ENCODE measurements around the gene INS.

INS gene

DNA sequence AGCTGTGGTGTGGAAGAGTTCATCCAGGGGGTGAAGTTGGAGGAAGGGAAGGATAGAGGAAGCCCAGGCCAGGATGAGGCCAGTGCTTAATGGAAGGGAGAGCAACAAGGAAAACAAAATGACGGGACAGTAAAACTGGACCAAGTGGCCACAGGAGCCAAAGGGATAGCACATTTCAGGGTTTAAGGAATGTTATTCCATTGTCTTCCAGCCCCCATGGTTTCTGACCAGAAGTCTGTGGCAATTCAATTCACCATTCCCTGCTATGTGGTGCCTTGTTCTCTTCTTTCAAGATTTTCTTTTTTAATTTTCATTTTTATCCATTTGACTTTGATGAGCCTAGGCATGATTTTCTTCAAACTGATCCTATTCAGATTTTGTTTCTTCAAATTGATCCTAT lies 44.3 kb downstream of the INS start:
- no peak for TF ChIP-seq POU2F2 (IDR thresholded peaks at IDR 0.05; ENCODE audit: low read depth, low read length)
- TF ChIP-seq POLR2AphosphoS5 (IDR thresholded peaks at IDR 0.05; ENCODE audit: low read depth, low read length): no peak
- TF ChIP-seq PAX5 (IDR thresholded peaks at IDR 0.05; ENCODE audit: insufficient read depth, low read length, severe bottlenecking): no peak
- TF ChIP-seq SPI1 (IDR thresholded peaks at IDR 0.05; ENCODE audit: low read depth, low read length): no peak
- no peak for TF ChIP-seq TAF1 (IDR thresholded peaks at IDR 0.05; ENCODE audit: low read depth, low read length)
- no peak for TF ChIP-seq POLR2A (IDR thresholded peaks at IDR 0.05; ENCODE audit: low read depth, low read length)
- FAIRE-seq: no peak
- DNase-seq (ENCODE audit: insufficient read length, low spot score): no peak

DNA sequence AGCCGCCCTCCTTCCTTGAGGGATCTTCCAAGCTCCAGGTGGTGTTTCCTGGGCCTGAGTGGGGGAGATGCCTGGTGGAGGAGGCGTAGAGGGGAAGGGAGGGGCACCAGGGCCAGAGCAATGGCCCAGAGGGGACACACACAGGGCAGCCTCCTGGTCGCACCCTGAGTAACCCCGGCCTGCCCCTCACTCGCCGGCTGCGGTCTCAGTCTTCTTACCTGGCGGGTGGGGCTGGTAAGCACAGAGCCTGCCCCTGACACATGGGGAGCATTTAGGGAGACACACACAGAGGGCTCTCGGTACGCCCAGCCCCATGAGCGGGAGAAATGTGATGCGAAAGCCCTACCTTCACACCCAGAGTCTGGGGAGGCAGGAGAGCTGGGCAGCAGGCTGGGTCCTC lies 45.7 kb downstream of the INS start:
- TF ChIP-seq PAX5 (IDR thresholded peaks at IDR 0.05; ENCODE audit: insufficient read depth, low read length, severe bottlenecking) (no peak), POU2F2 (IDR thresholded peaks at IDR 0.05; ENCODE audit: low read depth, low read length) (no peak), SPI1 (IDR thresholded peaks at IDR 0.05; ENCODE audit: low read depth, low read length) (no peak)
- no peak for FAIRE-seq
- no peak for DNase-seq (ENCODE audit: insufficient read length, low spot score)

DNA sequence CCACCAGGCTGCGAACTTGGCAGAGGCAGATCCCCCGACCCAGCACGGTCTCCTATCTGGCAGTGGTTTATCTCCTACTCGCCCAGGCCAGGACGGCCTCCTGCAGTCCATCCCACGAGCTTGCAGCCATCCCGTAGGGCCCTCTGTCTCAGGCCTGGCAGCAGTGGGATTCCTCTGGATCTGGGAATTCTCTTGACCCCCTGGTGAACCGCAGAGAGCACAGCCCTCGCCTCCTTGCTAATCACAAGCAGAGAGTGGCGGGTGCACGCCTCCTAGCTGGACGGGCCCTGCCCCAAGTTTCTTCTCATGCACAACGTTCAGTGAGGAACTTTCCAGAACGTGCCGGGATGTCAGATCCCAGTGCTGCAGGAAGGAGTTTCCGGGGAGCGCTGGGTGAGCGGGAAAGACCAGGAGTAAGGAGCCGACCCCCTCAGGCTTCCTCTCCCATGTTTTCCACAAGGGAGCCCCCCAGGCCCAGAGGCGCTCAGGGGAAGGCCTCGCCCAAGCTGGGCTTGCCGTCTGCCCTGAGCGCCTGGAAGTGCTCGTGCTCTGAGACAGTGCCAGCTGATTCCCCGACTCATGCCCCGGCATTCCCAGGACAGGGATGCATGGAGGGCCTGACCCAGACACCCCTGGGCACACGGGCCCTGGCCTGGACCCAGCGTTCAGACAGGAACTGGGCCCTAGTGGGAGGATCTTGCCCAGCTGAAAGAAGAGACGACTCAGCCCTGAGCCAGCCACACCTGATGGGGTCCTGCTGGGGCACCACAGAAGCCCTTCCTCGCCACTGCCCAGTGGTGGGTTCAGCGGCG lies 46.4 kb downstream of the INS start:
- DNase-seq (ENCODE audit: insufficient read length, low spot score) (no peak), FAIRE-seq (no peak)
- TF ChIP-seq POLR2AphosphoS5 (IDR thresholded peaks at IDR 0.05; ENCODE audit: low read depth, low read length) (no peak), POLR2A (IDR thresholded peaks at IDR 0.05; ENCODE audit: low read depth, low read length) (no peak), PAX5 (IDR thresholded peaks at IDR 0.05; ENCODE audit: insufficient read depth, low read length, severe bottlenecking) (no peak), POU2F2 (IDR thresholded peaks at IDR 0.05; ENCODE audit: low read depth, low read length) (no peak), TAF1 (IDR thresholded peaks at IDR 0.05; ENCODE audit: low read depth, low read length) (no peak), SPI1 (IDR thresholded peaks at IDR 0.05; ENCODE audit: low read depth, low read length) (no peak)

DNA sequence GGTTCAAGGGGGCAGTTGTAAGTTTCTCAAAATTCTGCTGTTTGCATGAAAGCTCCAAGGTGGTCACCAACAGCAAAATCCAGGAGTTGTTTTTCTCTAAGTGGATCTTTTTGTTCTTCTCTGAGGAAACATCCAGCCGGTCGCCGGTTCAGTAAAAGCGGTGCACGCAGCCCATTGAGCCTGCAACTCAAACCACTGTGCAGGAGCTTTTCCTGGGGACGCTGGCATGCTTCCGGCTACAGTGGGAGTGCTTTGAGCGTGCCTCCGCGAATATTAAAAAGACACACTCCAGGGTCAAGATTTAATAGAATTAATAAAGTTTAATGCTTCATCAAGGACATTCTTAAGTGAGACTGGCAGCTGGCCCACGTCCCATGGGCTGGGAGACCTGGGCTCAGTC lies 47.2 kb downstream of the INS start:
- TF ChIP-seq PAX5 (IDR thresholded peaks at IDR 0.05; ENCODE audit: insufficient read depth, low read length, severe bottlenecking): no peak
- no peak for TF ChIP-seq SPI1 (IDR thresholded peaks at IDR 0.05; ENCODE audit: low read depth, low read length)
- TF ChIP-seq POLR2AphosphoS5 (IDR thresholded peaks at IDR 0.05; ENCODE audit: low read depth, low read length): no peak
- TF ChIP-seq POU2F2 (IDR thresholded peaks at IDR 0.05; ENCODE audit: low read depth, low read length): no peak
- TF ChIP-seq POLR2A (IDR thresholded peaks at IDR 0.05; ENCODE audit: low read depth, low read length): no peak
- no peak for TF ChIP-seq TAF1 (IDR thresholded peaks at IDR 0.05; ENCODE audit: low read depth, low read length)
- no peak for FAIRE-seq

DNA sequence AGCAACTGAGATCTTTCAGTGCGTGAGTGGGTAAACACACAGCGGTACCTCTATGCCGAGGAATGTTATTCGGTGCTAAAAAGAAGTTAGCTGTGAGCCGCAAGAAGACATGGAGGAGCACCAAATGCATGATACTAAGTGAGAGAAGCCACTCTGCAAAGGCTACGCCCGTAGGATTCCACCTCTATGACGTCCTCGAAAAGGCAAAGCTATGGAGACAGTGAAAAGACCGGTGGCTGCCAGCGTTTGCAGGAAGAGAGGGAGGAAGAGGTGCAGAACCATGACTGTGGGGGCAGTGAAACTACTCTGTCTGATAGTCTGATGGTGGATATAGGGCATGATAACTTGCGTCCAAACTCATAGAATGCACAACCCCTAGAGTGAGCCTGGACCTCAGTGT lies 50.5 kb downstream of the INS start:
- FAIRE-seq (no peak), DNase-seq (ENCODE audit: insufficient read length, low spot score) (no peak)
- TF ChIP-seq PAX5 (IDR thresholded peaks at IDR 0.05; ENCODE audit: insufficient read depth, low read length, severe bottlenecking) (no peak), POU2F2 (IDR thresholded peaks at IDR 0.05; ENCODE audit: low read depth, low read length) (no peak), POLR2AphosphoS5 (IDR thresholded peaks at IDR 0.05; ENCODE audit: low read depth, low read length) (no peak)

More for the DNA sequence above, 47.2 kb downstream of the INS start:
- no peak for DNase-seq (ENCODE audit: insufficient read length, low spot score)

All from GM12891 (cell line).